SK-N-MC (cell line): ENCODE measurements around the gene CD244.

Experiments used
- DNase-seq: peaks from one replicate; pipeline ENCODE4 v3.0.0-alpha.2; 2011; ENCODE audit warnings: low read depth, low spot score
- H3K27ac ChIP-seq: fragments of 200-600 bp; sonication (generic); 2 replicates; pipeline ENCODE4 v1.5.1; 2016; ENCODE audit warnings: mixed run types
- H3K36me3 ChIP-seq: fragments of 200-600 bp; sonication (generic); 2 replicates; pipeline ENCODE4 v1.6.1; 2017; ENCODE audit warnings: antibody characterized with exemption, low read length, mixed read lengths; ENCODE audit not compliant: insufficient read depth
- H3K4me3 ChIP-seq: fragments of 200-600 bp; sonication (generic); 2 replicates; pipeline ENCODE4 v1.5.1; 2016
- H3K9ac ChIP-seq: fragments of 200-600 bp; sonication (generic); 2 replicates; pipeline ENCODE4 v1.8.0; 2017; ENCODE audit warnings: mixed run types, mixed read lengths; ENCODE audit not compliant: insufficient read length
- H3K9me3 ChIP-seq: fragments of 200-600 bp; sonication (generic); 2 replicates; pipeline ENCODE4 v1.6.1; 2017; ENCODE audit warnings: low read depth, mild to moderate bottlenecking, antibody characterized with exemption, low read length, moderate library complexity, mixed read lengths
- EZH2 ChIP-seq: fragments of 200-600 bp; sonication (generic); IDR thresholded peaks from one replicate; pipeline ENCODE4 v1.6.1; 2017; ENCODE audit warnings: antibody characterized with exemption
- FOXP2 ChIP-seq: optimal IDR thresholded peaks from 2 replicates; pipeline ENCODE3; 2011; ENCODE audit warnings: mild to moderate bottlenecking, moderate library complexity; ENCODE audit not compliant: insufficient read depth; ENCODE audit errors: extremely low read length, control extremely low read depth
- POLR2AphosphoS5 ChIP-seq: IDR thresholded peaks from 2 replicates; pipeline ENCODE4 v1.6.1; 2012; ENCODE audit warnings: mild to moderate bottlenecking, low read depth, low read length, borderline replicate concordance

The CD244 gene

DNA sequence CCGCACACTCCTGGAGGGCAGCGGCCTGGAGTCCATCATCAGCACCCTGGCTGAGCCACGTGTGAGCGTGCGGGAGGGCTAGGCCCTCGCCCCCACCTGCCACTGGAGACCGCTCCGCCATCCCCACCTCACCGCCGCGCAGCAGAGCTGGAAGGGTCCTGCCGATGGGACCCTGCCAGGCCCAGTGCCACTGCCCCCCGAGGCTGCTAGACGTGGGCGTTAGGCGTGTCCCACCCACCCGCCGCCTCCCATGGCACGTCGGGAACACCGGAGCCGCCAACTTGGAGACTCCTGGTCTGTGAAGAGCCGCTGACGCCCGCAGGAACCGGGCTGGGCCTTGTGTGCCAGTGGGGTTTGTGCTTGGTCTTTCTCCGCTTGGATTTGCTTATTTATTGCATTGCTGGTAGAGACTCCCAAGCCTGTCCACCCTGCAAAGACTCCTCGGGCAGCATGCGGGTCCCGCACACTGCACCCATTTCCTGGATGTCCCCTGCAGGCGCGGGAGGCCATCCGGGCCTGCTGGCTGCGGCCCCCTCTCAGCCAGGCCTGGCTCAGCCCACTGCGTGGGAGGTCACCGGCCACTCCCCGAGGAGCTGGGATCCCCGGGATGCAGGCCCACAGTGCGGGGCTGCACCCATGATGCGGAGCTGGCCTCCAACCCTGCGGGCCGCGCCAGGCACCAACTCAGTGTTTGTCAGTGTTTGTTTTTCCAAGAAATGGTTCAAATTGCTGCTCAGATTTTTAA lies 60.7 kb downstream of the CD244 start:
- no peak for DNase-seq
- H3K4me3 ChIP-seq = no peak overlapping the region
- no peak overlapping the region for H3K9ac ChIP-seq
- TF ChIP-seq EZH2 (no peak), POLR2AphosphoS5 (no peak), FOXP2 (no peak)
- H3K27ac ChIP-seq = no peak overlapping the region
- no peaks in the 10 kb centered on the region for H3K9me3 ChIP-seq
- no peaks in the 10 kb centered on the region for H3K36me3 ChIP-seq

- no peaks in the 10 kb centered on the region for H3K36me3 ChIP-seq
- TF ChIP-seq EZH2 (no peak), FOXP2 (no peak), POLR2AphosphoS5 (no peak)
- DNase-seq = no peak
- H3K27ac ChIP-seq = no peak overlapping the region
- H3K4me3 ChIP-seq = no peak overlapping the region
- H3K9ac ChIP-seq = no peak overlapping the region
- no peaks in the 10 kb centered on the region for H3K9me3 ChIP-seq
Observed at GRCh38 chr1:160800645-160801408, 61.9 kb downstream of the CD244 start.

- H3K36me3 ChIP-seq = no peaks in the 10 kb centered on the region
- no peak for DNase-seq
- H3K27ac ChIP-seq = no peak overlapping the region
- no peak overlapping the region for H3K9ac ChIP-seq
- no peaks in the 10 kb centered on the region for H3K9me3 ChIP-seq
- TF ChIP-seq FOXP2 (no peak), EZH2 (no peak), POLR2AphosphoS5 (no peak)
- H3K4me3 ChIP-seq = no peak overlapping the region
Observed at GRCh38 chr1:160800142-160800541, 62.5 kb downstream of the CD244 start.

DNA sequence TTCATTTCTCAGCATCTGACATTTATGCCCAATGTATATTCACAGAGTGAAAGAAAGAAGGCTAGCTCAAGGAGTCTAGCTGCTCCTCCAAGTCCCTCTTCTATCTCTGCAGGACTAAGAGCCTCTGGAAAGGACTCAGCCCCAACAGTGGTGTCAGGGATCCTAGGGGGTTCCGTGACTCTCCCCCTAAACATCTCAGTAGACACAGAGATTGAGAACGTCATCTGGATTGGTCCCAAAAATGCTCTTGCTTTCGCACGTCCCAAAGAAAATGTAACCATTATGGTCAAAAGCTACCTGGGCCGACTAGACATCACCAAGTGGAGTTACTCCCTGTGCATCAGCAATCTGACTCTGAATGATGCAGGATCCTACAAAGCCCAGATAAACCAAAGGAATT lies 63.0 kb downstream of the CD244 start:
- TF ChIP-seq EZH2 (no peak), FOXP2 (no peak), POLR2AphosphoS5 (no peak)
- H3K9me3 ChIP-seq = no peaks in the 10 kb centered on the region
- no peak overlapping the region for H3K27ac ChIP-seq
- H3K4me3 ChIP-seq = no peak overlapping the region
- no peak overlapping the region for H3K9ac ChIP-seq
- no peaks in the 10 kb centered on the region for H3K36me3 ChIP-seq
- DNase-seq = no peak

GRCh38 chr1:160798439-160798838 lies 64.2 kb downstream of the CD244 start:
- H3K4me3 ChIP-seq = no peak overlapping the region
- TF ChIP-seq FOXP2 (no peak), EZH2 (no peak), POLR2AphosphoS5 (no peak)
- no peak for DNase-seq
- no peaks in the 10 kb centered on the region for H3K36me3 ChIP-seq
- H3K27ac ChIP-seq = no peak overlapping the region
- H3K9ac ChIP-seq = no peak overlapping the region
- no peaks in the 10 kb centered on the region for H3K9me3 ChIP-seq

GRCh38 chr1:160797861-160798273 lies 64.8 kb downstream of the CD244 start:
- no peak overlapping the region for H3K9ac ChIP-seq
- no peak overlapping the region for H3K27ac ChIP-seq
- DNase-seq = no peak

DNA sequence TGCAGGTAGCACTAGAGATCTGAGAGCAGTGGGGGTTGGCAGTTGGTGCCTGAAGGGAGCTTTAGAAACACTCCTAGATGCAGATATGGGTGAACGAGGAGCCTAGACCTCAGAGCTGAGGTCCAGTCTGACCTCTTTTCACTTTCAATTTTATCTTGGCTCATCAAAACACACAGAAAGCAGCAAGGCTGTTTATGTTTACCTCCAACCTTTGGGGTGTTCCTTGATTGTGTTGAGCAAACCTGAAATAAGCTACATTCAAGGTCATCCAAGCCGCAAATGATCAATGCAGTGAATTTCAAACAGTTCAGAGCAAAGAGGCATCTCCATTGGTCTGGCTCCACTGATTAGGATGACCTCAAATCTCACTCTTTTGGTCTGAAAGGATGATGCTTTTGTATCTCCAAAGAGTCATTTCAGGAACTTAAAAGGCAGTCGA lies 65.4 kb downstream of the CD244 start:
- Histone ChIP-seq H3K9ac (no peak overlapping the region), H3K4me3 (no peak overlapping the region)

More at GRCh38 chr1:160797861-160798273, 64.8 kb downstream of the CD244 start:
- TF ChIP-seq POLR2AphosphoS5 = no peak
- TF ChIP-seq FOXP2 = no peak
- TF ChIP-seq EZH2 = no peak
- Histone ChIP-seq H3K36me3 (no peaks in the 10 kb centered on the region), H3K9me3 (no peaks in the 10 kb centered on the region), H3K4me3 (no peak overlapping the region)

DNA sequence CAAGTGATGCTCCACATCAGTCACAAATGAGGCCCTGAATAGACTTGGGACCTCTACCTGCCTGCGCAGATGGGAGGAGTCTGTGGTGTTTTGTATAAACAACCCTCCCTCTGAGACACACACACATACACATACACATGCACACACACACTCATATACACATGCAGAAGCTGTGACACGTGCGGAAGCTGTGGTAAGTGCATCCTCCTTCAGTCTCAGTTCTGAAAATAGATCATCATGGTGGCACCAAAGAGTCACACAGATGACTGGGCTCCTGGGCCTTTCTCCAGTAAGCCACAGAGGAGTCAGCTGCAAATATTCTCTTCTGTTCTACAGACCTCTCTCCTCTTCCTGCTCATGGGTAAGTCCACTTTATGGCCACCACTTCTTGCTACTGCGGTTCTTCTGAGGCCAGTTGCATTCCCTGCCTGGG lies 66.7 kb downstream of the CD244 start, which contains the start of gene LY9:
LY9 (plus strand) TSS at position 224 of the 433 bp plus-strand sequence; CDS start at position 238, 14 bp downstream.
- Histone ChIP-seq H3K27ac (no peak within 1 kb of the TSS), H3K9me3 (no peaks in the 10 kb centered on the region), H3K4me3 (no peak within 1 kb of the TSS), H3K9ac (no peak within 1 kb of the TSS), H3K36me3 (no peaks in the 10 kb centered on the region)
- TF ChIP-seq EZH2 = no peak
- TF ChIP-seq FOXP2 = no peak
- TF ChIP-seq POLR2AphosphoS5 = no peak
- DNase-seq = no peak

More for the DNA sequence above, 65.4 kb downstream of the CD244 start:
- TF ChIP-seq POLR2AphosphoS5 (no peak), FOXP2 (no peak), EZH2 (no peak)
- no peak for DNase-seq
- no peaks in the 10 kb centered on the region for H3K9me3 ChIP-seq
- H3K27ac ChIP-seq = no peak overlapping the region
- no peaks in the 10 kb centered on the region for H3K36me3 ChIP-seq
